HG03378 (cell line): Measurements from ENCODE around the gene DDX10.
"Not testable (repeated sequence)": the region's sequence is repeated elsewhere in the genome, so short reads cannot be mapped to it uniquely, and the experiment has no call there.

Experiments used
- ATAC-seq: cut with Tn5 transposase; IDR thresholded peaks from one replicate; pipeline ENCODE4 v1.9.1; 2021; ENCODE audit warnings: mild to moderate bottlenecking, moderate library complexity; ENCODE audit not compliant: unreplicated experiment

Gene DDX10

GRCh38 chr11:108664730-108665525, at the start of gene DDX10:
Gene DDX10 (plus strand): TSS chr11:108665069. CDS start chr11:108665154, 85 bp downstream.
- ATAC-seq: peak; percentile 74

- no peak for ATAC-seq
Observed at GRCh38 chr11:108616549-108616948, 48.3 kb upstream of the DDX10 start.

- no peak for ATAC-seq
Observed at GRCh38 chr11:108617055-108617454, 47.8 kb upstream of the DDX10 start.

- ATAC-seq: no peak
Observed at GRCh38 chr11:108618529-108618928, 46.3 kb upstream of the DDX10 start.

GRCh38 chr11:108620958-108621772, 43.7 kb upstream of the DDX10 start:
- peak; percentile 92 for ATAC-seq

- no peak for ATAC-seq
Observed at GRCh38 chr11:108622341-108622740, 42.5 kb upstream of the DDX10 start.

GRCh38 chr11:108624196-108624925, 40.5 kb upstream of the DDX10 start:
- ATAC-seq: no peak

- ATAC-seq: no peak
Observed at GRCh38 chr11:108628326-108628725, 36.5 kb upstream of the DDX10 start.

GRCh38 chr11:108628812-108629211, 36.1 kb upstream of the DDX10 start:
- ATAC-seq: no peak

GRCh38 chr11:108629274-108629673, 35.6 kb upstream of the DDX10 start:
- no peak for ATAC-seq

- no peak for ATAC-seq
Observed at GRCh38 chr11:108632041-108632704, 32.7 kb upstream of the DDX10 start.

- ATAC-seq: no peak
Observed at GRCh38 chr11:108635106-108635505, 29.8 kb upstream of the DDX10 start.

GRCh38 chr11:108636222-108636621, 28.6 kb upstream of the DDX10 start:
- no peak for ATAC-seq

- no peak for ATAC-seq
Observed at GRCh38 chr11:108639146-108639545, 25.7 kb upstream of the DDX10 start.

GRCh38 chr11:108641752-108642151, 23.1 kb upstream of the DDX10 start:
- ATAC-seq: not testable (repeated sequence)

- no peak for ATAC-seq
Observed at GRCh38 chr11:108643974-108644373, 20.9 kb upstream of the DDX10 start.

GRCh38 chr11:108645970-108646369, 18.9 kb upstream of the DDX10 start:
- no peak for ATAC-seq

- no peak for ATAC-seq
Observed at GRCh38 chr11:108647387-108647700, 17.5 kb upstream of the DDX10 start.

- ATAC-seq: peak; percentile 96
Observed at GRCh38 chr11:108647701-108648527, 17.0 kb upstream of the DDX10 start.

GRCh38 chr11:108648528-108648885, 16.4 kb upstream of the DDX10 start:
- ATAC-seq: no peak
